GM12892 (cell line): ENCODE measurements around the gene NEGR1.

Experiments used
- POLR2A ChIP-seq: IDR thresholded peaks from 2 replicates; pipeline ENCODE4 v1.6.1; 2011; ENCODE audit warnings: low read depth, low read length, control low read depth
- POLR2AphosphoS5 ChIP-seq: IDR thresholded peaks from 2 replicates; pipeline ENCODE4 v1.6.1; 2011; ENCODE audit warnings: low read depth, low read length, control low read depth

DNA sequence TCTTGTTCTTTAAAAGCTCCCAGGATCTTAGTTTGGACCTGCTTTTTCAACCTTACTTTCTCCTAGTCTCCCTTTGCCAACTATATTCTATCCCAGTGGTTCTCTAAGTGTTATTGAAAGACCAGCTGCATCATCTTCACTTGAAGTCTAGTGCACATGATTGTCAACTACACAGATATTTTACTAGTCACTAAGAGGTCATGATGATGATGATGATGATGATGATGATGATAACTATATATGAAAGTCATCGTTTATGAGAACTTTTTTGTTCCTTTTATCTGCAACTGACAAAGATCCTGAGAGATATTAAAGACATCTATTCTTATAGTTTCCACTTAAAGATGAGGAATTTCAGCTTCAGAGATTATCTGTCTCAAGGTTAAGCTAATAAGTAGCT lies 722.5 kb downstream of the NEGR1 start:
- TF ChIP-seq POLR2AphosphoS5 (no peak), POLR2A (no peak)
